HG02763 (cell line): ENCODE results near the gene SS18L1.

Experiments used
- ATAC-seq: cut with Tn5 transposase; IDR thresholded peaks from one replicate; pipeline ENCODE4 v1.9.1; 2021; ENCODE audit warnings: mild to moderate bottlenecking, moderate library complexity; ENCODE audit not compliant: unreplicated experiment

Gene SS18L1

DNA sequence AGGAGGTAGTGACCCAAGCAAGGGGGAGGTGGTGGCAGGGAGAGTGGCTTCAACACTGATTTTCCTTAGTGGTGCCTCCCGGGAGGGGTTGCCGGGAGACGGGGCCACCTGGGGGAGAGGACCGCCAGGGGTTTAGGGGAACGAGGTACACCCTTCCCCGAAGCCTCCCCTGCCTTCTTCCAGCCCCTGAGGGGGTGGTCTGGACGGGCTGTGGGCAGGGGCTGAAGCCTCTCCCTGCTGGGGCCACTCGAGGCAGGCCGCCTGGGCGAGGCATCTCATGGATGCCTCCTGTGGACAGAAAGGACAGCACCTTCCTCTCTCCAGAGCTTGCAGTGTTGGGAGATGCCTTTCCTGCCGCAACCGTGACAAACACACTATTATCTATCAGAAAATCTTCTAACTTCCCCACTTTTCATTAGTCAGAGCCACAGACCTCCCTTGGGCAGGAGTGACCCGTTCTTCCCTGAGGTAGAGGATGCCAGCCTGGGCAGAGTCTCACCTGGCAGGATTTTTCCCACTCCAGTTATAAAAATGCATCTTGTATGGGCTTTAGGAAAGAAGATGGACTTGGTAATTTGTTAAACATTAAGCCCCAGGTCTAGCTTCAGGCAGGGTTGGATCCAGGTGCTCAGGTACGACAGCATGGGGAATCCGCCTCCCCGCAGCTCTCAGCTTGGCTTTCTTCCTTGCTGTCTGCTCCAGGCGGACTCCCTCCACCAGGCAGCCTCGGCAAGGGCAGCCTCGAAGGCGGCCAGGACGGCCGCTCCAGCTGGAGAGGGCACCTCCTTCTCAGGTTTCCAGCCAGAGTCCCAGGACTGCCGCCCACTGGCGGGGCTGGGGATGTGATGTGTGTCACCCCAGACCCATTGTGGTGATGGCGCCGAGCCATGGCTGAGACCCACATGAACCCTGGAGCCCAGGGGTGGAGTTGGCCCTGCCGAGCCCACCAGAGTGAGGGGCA, 65.5 kb downstream of the SS18L1 start:
- ATAC-seq, result no peak

DNA sequence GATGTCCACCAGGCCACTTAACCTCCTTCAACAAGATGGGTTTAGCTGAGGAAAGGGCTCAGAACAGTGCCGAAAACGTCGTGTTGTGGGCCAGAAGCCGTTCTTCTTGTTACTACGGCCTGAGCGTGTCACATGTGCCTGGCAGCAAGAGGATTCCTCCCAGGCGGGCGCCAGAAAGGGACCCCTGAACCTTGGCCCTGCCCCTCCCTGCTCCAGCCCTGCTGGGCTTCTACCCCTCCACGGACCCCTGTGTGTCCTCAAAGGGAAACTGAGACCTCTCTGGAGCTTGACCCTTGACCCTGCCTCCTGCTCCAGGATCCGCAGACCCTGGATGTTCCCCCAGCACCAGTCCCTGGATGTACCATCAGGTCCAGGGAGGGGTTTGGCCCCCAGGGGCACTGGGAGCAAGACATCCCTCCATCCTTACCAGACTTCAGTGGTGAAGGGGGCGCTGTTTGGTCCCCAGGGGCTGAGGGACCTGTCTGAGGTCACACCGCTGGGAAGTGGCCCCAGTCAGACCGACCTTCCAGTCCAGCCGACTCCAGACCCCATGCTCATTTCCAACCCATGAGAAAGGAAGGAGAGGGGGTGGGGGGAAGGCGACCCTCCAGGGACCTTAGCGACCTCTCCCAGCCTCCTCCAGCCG, 66.4 kb downstream of the SS18L1 start:
- ATAC-seq, result no peak

DNA sequence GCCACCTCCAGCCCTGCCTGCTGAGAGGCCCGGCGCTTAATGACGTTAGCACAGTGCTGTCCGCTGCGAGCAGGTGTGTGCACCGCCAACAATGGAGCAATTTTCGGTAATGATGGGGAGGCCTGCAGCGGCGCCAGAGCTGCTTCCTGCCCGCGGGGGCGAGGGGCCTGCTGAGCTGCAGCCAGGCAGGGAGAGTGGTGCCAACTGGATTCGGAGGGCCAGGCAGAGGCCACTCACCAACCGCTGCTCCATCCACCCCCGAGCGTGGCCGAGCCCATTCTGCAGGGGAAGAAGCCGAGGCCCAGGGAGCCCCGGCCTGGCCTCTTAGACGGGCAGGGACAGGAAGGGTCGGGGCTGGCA, 66.9 kb downstream of the SS18L1 start:
- no peak for ATAC-seq

DNA sequence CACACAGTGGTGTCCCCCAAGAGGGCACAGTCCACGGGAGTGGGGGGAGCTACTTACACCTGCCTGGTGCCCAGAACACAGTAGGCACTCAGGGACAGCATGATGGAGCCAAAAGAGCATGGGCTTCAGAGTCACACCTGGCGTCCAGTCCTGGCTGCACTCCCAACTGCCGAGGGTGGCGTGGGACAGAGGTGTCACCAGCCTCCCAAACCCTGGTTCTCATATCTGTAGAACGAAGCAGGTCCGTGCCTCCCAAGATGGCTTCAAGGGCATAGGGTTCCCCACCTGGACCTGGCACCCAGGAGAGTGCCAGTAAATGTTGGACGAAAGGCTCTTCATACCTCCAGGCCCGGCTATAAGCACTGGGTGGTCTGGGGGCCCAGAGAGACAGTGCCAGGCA, 67.6 kb downstream of the SS18L1 start:
- ATAC-seq, result no peak

DNA sequence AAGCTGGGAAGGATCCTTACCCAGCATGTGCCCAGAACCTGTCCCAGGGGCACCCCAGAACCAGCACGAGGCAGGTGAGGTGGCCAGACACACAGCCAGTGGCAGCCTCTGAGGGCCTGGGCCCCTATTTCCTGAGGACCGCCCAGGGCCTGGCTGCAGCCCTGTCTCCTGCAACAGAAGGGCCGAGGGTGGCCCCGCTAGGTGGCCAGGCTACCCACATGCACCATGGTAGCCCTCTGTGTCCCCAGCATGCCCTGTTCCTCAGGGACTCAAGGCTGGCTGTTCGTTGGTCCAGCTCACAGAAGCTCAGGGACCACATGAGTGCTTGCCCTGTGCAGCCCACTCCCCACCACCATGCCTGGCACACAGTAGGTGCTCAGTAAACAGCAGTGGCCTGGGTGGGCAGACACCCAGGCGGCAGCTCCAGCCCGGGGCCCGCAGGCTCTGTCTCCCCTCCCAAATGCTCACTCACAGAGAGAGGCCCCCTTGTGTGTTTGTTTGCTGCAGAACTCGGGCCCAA, 68.3 kb downstream of the SS18L1 start:
- no peak for ATAC-seq

DNA sequence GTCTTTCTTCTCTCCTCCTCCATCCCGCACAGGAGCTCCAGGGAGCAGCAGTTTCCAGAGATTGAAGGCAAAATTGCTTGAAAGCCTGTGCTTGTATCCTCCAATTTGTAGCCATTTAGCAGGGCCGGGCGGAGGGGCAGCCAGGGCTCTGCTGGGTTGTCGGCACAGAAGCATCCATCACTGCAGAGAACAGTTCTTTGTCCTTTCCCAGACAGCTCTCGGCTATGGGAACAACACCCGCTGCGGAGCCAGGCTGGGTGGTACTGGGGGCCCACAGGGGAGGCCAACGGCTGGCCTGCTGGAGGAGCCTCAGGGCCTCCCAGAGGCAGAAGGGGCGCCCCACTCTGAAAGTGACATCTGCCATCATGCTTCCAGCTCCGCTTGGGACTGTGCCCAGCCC, 68.7 kb downstream of the SS18L1 start:
- ATAC-seq, result no peak

DNA sequence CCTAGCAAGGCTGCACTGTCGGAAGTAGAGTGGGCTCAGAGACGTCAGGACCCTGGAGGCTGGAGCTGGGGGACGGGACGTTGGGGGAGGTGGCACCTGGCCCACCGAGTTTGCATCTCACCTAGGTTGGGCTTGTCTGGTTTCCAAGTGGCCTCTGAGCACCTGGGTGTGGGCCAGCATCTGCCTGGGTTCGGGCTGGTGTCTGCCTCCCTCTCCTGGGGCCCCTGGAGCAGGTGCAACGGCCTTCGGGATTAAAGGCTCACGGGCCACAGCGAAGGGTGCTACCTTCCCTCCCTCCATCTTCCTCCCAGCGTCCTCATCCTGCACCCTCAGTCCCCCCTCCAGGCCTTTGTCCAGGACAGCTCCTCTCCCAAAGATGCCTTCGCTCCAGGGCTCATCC, 70.5 kb downstream of the SS18L1 start:
- ATAC-seq, result no peak

DNA sequence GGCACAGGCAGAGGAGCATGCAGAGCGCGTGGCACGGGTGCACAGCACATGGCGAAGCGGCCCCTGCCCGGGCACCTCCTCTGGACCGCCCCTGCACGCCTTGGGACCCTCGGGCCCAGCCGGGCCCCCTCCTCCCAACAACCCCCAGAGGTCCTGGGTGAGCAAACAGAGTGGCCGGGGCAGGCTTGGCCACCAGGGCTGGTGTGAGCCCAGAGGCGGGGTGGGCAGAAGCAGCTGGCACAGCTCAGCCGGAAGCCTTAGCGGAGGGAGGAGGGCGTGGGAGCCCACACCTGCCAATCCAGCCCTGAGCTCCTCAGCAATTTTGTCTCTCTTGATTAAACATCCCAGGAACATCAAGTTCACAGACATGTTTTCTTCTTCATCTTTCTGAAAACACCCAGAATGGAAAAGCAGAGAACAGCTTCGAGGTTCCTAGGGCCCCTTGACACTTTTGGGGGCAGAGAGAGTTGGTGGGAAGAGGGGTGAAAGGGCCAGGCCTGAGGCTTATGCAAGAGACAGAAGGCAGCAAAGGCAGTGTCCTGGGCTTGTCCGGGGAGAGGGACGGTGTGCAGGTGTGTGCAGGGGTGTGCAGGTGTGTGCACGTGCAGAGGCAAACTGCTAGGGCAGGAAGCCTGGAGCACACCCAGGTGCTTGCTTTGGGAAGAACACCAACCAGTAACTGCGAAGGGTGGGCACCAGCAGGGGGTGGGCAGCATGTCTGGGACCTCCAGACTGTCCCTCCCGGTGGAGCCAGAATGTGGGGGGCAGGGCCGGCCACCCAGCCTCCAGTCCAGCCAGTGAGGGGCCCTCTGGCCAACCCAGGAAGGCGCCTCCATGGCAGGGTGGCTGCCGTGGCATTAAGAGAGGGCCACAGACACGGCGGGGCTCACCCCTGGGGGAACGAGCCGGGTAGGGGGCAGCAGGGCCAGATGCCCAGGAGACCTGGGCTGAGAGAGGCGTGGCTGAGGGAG, 71.7 kb downstream of the SS18L1 start:
- ATAC-seq, result no peak

DNA sequence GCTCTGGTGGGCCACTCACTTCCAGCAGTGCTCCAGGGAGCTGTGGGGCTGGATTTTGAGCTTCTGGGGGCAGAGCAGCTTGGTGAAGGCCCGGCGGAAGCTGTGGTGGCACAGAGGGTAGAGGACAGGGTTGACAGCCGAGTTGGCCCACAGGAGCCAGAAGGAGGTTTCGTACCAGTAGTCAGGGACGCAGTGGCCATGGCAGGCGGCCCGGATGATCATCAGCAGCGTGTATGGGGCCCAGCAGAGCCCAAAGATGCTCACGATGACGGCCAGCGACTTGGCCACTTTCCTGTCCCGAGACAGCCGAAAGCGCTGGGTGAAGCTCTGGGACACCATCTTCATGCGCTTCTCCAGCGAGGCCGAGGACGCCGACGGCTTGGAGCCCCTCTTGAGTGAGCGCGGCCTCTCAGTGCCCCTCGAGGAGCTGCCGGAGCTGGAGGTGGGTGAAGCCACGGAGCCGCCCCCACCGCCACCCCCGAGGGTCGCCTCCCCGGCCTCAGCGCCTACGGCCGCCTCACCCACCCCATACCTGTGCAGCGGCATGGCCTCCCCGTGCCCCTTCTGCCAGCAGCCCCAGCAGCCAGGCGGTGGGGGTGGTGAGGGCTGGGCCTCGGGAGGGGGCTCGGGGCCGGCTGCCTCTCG, 72.5 kb downstream of the SS18L1 start:
- no peak for ATAC-seq

DNA sequence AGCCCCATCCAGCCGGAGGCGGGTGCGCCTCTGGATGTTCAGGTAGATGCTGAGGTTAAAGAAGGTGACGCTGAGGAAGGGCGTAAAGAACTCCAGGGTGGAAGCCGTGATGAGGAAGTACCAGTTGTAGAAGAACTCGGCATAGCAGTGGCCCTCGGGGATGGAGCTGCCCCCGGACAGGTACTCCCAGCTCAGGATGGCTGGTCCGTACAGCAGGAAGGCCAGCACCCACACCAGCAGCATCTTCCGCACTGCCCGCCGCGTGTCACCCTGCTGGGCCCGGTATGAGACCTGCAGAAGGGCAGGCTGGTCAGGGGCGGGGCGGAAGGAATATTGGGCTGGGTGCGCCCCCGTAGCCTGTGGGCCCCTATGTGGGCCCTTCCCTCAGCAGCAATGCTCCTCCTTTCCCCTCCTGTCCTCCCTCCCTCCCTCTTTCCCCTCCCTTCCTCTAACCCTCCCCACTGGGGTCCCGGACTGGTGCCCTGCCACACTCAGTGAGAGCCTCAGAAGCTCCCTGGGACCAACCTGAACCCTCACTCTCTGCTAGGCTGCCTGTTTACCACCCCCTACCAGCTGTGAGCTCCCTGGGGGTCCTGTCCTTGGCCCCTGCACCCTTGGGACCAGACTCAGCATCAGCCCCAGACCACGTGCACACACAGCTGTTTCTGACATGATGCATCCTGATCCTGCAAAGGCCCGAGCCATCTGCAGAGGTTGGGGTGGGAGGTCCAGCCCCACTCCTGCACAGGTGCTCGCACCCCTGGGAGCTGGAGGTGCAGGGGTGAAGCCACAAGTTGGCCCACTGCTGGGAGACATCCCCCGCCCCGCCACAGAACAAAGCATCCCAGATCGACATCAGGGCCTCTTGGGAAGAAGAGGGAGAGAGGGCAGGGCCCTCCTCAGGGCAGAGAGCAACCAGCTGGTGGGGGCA, 73.3 kb downstream of the SS18L1 start:
- ATAC-seq, result no peak

DNA sequence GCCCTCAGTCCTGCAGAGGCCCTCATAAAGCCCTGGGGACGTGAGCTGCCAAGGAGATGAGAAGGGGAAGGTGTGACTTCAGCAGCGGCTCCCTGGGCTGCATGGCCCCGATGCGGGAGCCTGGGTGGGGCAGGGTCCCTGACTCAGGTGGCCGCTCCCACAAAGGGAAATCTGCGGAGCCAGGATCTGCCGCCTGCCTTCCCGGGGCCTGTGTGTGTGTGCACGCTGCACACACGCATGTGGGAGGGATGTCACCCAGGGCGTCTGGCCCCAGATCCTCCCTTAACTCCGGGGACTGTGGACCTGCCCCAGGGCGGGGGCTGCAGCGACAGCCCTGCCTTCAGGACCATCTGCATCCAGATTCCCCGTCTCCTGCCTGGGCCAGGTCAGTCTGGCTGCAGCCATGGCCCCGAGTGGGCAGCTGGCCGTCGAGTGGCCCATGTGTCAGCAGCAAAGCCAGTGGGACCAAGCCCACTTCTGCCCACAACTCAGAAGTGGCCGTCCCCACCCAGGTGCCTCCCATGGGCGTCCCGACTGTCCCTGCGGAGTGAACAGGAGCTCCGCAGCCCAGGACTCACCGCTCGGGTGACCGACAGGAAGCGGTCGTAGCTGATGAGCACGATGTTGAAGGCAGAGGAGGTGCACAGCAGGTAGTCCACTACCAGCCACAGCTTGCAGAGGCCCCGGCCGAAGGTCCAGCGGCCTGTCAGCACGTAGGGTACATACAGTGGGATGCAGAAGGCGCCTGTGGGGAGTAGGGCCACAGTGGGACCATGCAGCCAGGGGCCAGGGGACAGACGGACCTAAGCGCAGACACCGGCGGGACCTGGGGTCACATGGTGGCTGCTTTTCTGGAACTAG, 74.6 kb downstream of the SS18L1 start:
- no peak for ATAC-seq

DNA sequence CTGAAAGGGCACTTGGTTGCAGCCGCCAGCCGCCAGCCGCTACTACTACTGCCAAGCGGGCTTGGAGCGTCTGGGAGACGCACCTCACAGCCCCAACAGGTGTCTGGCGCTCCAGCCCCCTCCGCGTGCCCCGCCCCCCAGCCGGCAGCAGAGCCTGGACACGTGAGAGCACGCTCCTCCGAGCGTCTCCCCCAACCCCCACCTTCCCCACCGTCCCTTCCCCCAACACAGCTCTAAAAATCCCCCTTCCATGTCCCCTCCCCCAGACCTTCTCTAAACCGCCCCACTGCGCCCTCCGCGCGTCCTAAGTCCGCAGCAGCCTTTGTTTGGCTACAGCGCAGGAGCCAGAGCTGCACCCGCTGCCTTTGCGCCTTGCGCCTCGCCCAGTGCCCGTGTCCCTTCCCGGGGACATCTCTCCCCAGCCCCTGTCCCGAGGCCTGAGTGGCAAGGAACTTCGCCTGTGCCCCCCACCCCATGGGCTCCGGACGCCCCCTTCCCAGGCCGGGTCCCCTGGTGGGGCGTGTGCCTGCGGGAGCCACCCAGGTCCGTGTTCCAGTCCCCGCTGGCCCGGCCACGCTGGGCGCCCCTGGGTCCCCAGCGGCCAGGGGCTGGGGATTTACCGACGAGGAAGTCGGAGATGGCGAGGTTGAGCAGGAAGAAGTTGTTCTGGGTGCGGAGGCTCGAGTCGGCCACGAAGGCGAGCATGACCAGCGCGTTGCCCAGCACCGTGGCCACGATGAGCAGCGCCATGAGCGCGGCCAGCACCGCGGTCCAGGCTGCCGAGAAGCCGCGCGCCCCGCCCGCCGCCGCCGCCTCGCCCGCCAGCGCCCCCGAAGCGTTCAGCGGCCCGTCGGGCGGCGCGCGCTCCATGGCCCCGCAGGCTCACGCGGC, 75.8 kb downstream of the SS18L1 start:
- no peak for ATAC-seq

DNA sequence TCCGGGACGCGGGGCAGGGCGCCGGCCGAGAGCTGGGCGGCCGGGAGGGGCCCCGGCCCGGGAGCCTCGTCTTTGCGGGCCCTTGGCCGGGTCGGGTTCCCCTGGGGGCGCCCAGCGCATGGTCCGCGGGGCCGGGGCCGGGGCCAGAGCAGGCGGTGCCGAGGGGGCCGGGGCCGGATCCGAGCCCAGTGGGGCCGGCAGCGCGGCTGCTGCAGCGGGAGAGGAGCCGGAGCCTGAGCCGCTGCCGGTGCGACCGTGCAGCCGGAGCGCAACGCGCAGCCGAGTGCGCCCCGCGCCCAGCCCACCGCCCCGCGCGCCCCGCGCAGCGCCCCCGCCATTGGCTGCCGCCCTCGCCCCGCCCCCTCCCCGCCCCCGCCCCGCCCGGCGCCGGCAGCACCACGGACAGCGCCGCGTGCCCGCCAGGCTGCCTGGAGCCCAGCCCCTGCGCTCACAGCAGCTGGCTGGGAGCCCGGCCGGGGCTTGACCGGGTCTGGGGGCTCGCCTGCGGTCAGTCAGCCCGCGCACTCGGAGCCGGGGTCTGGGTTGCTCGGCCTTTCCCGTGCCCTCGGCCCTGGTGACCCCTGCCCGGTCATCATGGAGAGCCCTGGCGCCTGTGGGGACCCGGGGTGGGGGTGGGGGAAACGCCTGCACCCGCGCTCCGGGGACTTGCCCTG, 76.6 kb downstream of the SS18L1 start, which contains the start of gene HRH3:
TSS of gene HRH3 (minus strand) at position 287 of the 674 bp plus-strand sequence. CDS start 308 bp downstream, outside the sequence.
- no peak for ATAC-seq

DNA sequence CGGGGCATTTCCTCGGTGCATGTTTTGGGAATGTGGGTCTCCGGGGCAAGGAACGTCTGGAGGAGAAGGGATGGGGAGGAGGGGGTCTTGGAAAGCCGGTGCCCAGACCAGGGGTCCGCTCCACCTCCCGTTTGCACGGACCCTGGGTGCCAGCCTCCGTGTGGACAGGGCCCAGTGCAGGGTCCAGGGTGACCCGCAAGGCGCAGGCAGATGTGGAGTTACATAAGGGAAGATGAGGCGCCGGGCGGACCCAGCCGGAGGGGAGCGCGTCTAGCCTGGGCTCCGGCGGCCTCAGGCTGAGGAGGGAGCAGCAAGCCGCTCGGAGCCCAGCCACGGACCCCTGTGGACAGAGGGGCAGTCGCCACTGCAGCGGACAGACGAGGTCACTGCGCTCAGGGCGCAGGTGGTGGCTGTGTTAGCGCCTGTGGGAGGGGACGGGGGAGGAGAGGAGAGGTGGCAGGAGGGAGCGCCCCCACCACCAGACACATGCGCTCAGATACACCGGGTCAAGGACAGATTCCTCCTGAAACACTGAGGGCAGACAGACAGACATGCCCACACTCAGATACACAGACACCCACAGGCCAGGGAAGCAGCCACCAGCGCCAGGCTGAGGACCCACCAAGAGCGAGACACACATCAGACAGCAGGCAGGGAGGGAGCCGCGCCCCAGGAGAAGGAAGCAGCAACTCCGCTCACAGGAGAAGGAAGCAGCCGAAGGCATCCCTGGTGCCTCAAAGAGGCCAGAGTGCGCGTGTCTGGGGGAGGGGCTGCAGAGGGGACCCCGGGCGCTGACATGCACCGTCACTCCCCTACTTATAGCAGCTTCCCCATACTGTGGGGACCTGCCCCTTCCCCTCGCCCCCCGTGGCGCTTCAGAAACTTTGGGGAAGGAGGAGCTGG, 77.3 kb downstream of the SS18L1 start:
- ATAC-seq, result no peak

DNA sequence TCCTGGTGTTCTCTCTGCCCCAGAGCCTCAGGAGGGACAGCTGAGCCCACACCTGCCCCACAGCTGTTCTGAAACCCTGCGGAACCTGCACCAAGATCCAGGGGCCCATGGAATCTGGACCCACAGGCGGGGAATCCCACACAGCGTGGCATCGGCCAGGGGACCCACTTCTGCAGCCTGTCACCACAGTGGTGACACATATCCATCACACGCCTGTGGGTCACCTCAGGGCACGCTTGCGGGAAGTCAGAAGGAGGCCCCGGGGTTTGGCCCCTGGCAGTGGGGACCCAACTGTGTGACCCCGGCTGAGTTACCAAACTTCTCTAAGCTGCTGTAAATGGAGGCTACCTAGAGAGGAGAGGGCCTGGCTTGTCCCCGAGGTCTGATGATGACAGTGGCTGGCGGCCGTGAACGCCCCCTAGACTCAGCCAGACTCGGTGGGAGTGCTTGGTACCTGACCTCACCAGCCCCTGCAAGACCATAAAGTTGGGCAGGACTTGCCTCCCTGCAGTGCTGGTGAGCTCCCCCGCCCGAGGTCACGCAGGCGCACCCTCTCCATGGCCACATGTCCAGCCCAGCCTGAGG, 78.8 kb downstream of the SS18L1 start:
- ATAC-seq, result no peak
